SH-SY5Y (cell line): ENCODE data around the gene FCAMR.

ENCODE experiments used
- GATA2 ChIP-seq: IDR thresholded peaks from 2 replicates; pipeline ENCODE4 v1.6.1; 2011; ENCODE audit warnings: mild to moderate bottlenecking, low read depth, low read length
- GATA3 ChIP-seq: IDR thresholded peaks from 2 replicates; pipeline ENCODE4 v1.6.1; 2011; ENCODE audit warnings: low read depth, mild to moderate bottlenecking, low read length, moderate library complexity

GRCh38 chr1:206929524-206929923 lies 40.7 kb downstream of the FCAMR start:
- TF ChIP-seq GATA3 (no peak), GATA2 (no peak)
